ENCODE data around the gene TMEM269.

TMEM269 gene

GRCh38 chr1:42847721-42848460 lies 63.1 kb downstream of the TMEM269 start:
- no peak for DNase-seq (ENCODE audit: low read depth)
- TF ChIP-seq CTCF (IDR thresholded peaks at IDR 0.05; ENCODE audit: low read depth, low read length, missing control alignments): no peak
- peak overlapping the region; percentile 73 for H3K4me3 ChIP-seq (ENCODE audit: low read depth, low read length)

GRCh38 chr1:42848823-42849537 lies 64.2 kb downstream of the TMEM269 start:
- no peak for TF ChIP-seq CTCF (IDR thresholded peaks at IDR 0.05; ENCODE audit: low read depth, low read length, missing control alignments)
- no peak overlapping the region for H3K4me3 ChIP-seq (ENCODE audit: low read depth, low read length)
- DNase-seq (ENCODE audit: low read depth): no peak

DNA sequence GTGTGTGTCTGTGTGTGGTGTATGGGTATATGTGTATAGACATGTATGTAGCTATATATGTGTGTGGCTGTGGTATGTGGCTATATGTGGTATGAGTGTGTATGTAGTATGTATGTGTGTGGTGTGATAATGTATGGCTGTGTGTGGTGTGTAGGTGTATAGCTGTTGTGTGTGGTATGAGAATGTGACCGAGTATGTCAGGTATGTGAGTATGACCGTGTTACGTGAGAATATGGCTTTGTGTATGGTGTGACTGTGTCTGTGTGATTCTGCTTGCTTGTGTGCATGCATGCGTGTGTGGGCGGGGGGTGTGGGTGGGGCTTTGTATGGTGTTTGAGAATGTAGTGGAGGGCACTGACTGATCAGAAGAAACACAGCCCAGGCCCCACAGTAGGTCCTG lies 65.2 kb downstream of the TMEM269 start:
- no peak for TF ChIP-seq CTCF (IDR thresholded peaks at IDR 0.05; ENCODE audit: low read depth, low read length, missing control alignments)
- H3K4me3 ChIP-seq (ENCODE audit: low read depth, low read length): no peak overlapping the region
- no peak for DNase-seq (ENCODE audit: low read depth)

All from GM12864 (cell line).